Neural cell (in vitro differentiated cells): ENCODE measurements around the gene HGD. TPM values are rescaled to one million over a fixed set of nuclear protein-coding genes. Genes with fewer than 3 reads are reported as not detected.

Experiments
- H2AFZ ChIP-seq: fragments of 200-600, 300-800 bp; sonication (generic), shearing (Covaris generic); 2 replicates; pipeline ENCODE4 v1.6.0; 2014; ENCODE audit warnings: low read depth, mild to moderate bottlenecking, antibody characterized with exemption, low read length, moderate library complexity
- H3F3A ChIP-seq: fragments of 200-600 bp; shearing (Covaris generic); 2 replicates; pipeline ENCODE4 v1.6.1; 2016; ENCODE audit warnings: mild to moderate bottlenecking, moderate library complexity, mixed read lengths, antibody characterized with exemption, low read length; ENCODE audit not compliant: insufficient read depth, poor library complexity, severe bottlenecking
- H3K27ac ChIP-seq: fragments of 200-600, 300-800 bp; sonication (generic), shearing (Covaris generic); 2 replicates; pipeline ENCODE4 v1.5.1; 2014; ENCODE audit warnings: mild to moderate bottlenecking, low read length, moderate library complexity
- H3K27me3 ChIP-seq: fragments of 300-800, 200-600 bp; sonication (generic), shearing (Covaris generic); 2 replicates; pipeline ENCODE4 v1.6.0; 2014; ENCODE audit warnings: mild to moderate bottlenecking, low read depth, low read length, moderate library complexity; ENCODE audit not compliant: insufficient read depth
- H3K36me3 ChIP-seq: fragments of 300-800, 200-600 bp; sonication (generic), shearing (Covaris generic); 2 replicates; pipeline ENCODE4 v1.5.1; 2014; ENCODE audit warnings: mild to moderate bottlenecking, antibody characterized with exemption, low read length, moderate library complexity; ENCODE audit not compliant: insufficient read depth
- H3K4me2 ChIP-seq: fragments of 300-800, 200-600 bp; sonication (generic), shearing (Covaris generic); 2 replicates; pipeline ENCODE4 v1.6.0; 2014; ENCODE audit warnings: mild to moderate bottlenecking, low read length
- H3K4me3 ChIP-seq: fragments of 300-800, 200-600 bp; sonication (generic), shearing (Covaris generic); 2 replicates; pipeline ENCODE4 v1.5.1; 2014; ENCODE audit warnings: mild to moderate bottlenecking, low read length, moderate library complexity
- H3K79me2 ChIP-seq: fragments of 200-600 bp; shearing (Covaris generic); replicated peaks from 2 replicates; pipeline ENCODE4 v1.6.0; 2014; ENCODE audit warnings: mild to moderate bottlenecking, low read length, moderate library complexity; ENCODE audit not compliant: insufficient read depth
- H3K9ac ChIP-seq: fragments of 300-800, 200-600 bp; sonication (generic), shearing (Covaris generic); 2 replicates; pipeline ENCODE4 v1.6.1; 2016; ENCODE audit warnings: mild to moderate bottlenecking, low read length, mixed read lengths
- H3K9me2 ChIP-seq: fragments of 200-600 bp; shearing (Covaris generic); 2 replicates; pipeline ENCODE4 v1.6.1; 2016; ENCODE audit warnings: mild to moderate bottlenecking, low read length, mixed read lengths; ENCODE audit not compliant: insufficient read depth
- H3K9me3 ChIP-seq: fragments of 200-600, 300-800 bp; sonication (generic), shearing (Covaris generic); 2 replicates; pipeline ENCODE4 v1.6.1; 2016; ENCODE audit warnings: mild to moderate bottlenecking, mixed run types, low read length, moderate library complexity, mixed read lengths
- H4K20me1 ChIP-seq: fragments of 200-600 bp; shearing (Covaris generic); 2 replicates; pipeline ENCODE4 v1.6.1; 2016; ENCODE audit warnings: mild to moderate bottlenecking, mixed run types; ENCODE audit not compliant: insufficient read depth
- EP300 ChIP-seq: fragments of 450-650 bp; conservative IDR thresholded peaks from 2 replicates; pipeline ENCODE4 v1.6.1; 2014; ENCODE audit warnings: antibody characterized with exemption, mild to moderate bottlenecking, moderate library complexity; ENCODE audit not compliant: poor library complexity, severe bottlenecking
- EZH2 ChIP-seq: fragments of 200-600, 300-800 bp; shearing (Covaris generic), sonication (generic); IDR thresholded peaks from 2 replicates; pipeline ENCODE4 v1.6.1; 2014; ENCODE audit warnings: antibody characterized with exemption, low read length, borderline replicate concordance, mild to moderate bottlenecking; ENCODE audit not compliant: insufficient read depth, poor library complexity, severe bottlenecking
- MXI1 ChIP-seq: fragments of 450-650 bp; conservative IDR thresholded peaks from 2 replicates; pipeline ENCODE4 v1.6.1; 2014; ENCODE audit warnings: antibody characterized with exemption, mild to moderate bottlenecking; ENCODE audit not compliant: poor library complexity, severe bottlenecking
- POLR2AphosphoS5 ChIP-seq: IDR thresholded peaks from 2 replicates; pipeline ENCODE4 v1.6.1; 2012
- RAD21 ChIP-seq: fragments of 450-650 bp; conservative IDR thresholded peaks from 2 replicates; pipeline ENCODE4 v1.6.1; 2014; ENCODE audit warnings: antibody characterized with exemption, mild to moderate bottlenecking, moderate library complexity
- SMC3 ChIP-seq: fragments of 450-650 bp; conservative IDR thresholded peaks from 2 replicates; pipeline ENCODE4 v1.6.1; 2014; ENCODE audit warnings: antibody characterized with exemption, mild to moderate bottlenecking, moderate library complexity; ENCODE audit not compliant: poor library complexity
- TAF1 ChIP-seq: IDR thresholded peaks from 2 replicates; pipeline ENCODE4 v1.6.1; 2012; ENCODE audit warnings: low read depth
- polyA plus RNA-seq: library from polyadenylated mRNA; depleted of rRNA; stranded (reverse); fragments of >200 nt; gene quantifications from 2 replicates; pipeline ENCODE4 v1.2.3, GENCODE V29; 2014
- TF ChIP-seq, protein P1 (sequence below): fragments of 450-650 bp; IDR thresholded peaks from 2 replicates; pipeline ENCODE4 v1.5.1; 2014; ENCODE audit warnings: antibody characterized with exemption, mild to moderate bottlenecking, moderate library complexity; ENCODE audit not compliant: poor library complexity, severe bottlenecking
- TF ChIP-seq, protein P2 (sequence below): IDR thresholded peaks from 2 replicates; pipeline ENCODE4 v1.6.1; 2012; ENCODE audit warnings: borderline replicate concordance

Gene HGD
- polyA plus RNA-seq, 1 donor from 2014 or later, result not detected

DNA sequence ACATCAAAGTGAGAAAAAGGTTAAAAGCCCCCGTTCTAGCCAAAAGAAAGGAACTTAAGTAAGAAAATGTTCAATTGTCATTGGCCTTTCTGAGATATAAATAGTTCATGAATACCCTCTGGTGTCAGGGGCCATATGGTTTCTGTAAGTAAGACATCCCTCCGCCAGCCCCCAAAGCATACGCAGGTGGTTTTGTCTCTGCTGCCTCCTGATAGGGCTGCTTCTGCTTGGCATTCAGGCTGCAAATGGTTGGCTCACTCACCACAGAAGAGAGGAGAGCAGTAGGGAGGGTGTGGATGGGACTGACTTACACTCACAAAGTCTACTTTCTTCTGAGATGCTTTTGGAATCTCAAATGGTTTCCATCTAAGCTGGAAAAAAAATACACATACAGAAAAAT is 29.8 kb downstream of the HGD start:
- TF ChIP-seq, protein P1, sequence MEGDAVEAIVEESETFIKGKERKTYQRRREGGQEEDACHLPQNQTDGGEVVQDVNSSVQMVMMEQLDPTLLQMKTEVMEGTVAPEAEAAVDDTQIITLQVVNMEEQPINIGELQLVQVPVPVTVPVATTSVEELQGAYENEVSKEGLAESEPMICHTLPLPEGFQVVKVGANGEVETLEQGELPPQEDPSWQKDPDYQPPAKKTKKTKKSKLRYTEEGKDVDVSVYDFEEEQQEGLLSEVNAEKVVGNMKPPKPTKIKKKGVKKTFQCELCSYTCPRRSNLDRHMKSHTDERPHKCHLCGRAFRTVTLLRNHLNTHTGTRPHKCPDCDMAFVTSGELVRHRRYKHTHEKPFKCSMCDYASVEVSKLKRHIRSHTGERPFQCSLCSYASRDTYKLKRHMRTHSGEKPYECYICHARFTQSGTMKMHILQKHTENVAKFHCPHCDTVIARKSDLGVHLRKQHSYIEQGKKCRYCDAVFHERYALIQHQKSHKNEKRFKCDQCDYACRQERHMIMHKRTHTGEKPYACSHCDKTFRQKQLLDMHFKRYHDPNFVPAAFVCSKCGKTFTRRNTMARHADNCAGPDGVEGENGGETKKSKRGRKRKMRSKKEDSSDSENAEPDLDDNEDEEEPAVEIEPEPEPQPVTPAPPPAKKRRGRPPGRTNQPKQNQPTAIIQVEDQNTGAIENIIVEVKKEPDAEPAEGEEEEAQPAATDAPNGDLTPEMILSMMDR, result no peak
- no peak for TF ChIP-seq RAD21
- TF ChIP-seq MXI1, result no peak
- no peak for TF ChIP-seq TAF1
- TF ChIP-seq SMC3, result no peak
- TF ChIP-seq, protein P2, sequence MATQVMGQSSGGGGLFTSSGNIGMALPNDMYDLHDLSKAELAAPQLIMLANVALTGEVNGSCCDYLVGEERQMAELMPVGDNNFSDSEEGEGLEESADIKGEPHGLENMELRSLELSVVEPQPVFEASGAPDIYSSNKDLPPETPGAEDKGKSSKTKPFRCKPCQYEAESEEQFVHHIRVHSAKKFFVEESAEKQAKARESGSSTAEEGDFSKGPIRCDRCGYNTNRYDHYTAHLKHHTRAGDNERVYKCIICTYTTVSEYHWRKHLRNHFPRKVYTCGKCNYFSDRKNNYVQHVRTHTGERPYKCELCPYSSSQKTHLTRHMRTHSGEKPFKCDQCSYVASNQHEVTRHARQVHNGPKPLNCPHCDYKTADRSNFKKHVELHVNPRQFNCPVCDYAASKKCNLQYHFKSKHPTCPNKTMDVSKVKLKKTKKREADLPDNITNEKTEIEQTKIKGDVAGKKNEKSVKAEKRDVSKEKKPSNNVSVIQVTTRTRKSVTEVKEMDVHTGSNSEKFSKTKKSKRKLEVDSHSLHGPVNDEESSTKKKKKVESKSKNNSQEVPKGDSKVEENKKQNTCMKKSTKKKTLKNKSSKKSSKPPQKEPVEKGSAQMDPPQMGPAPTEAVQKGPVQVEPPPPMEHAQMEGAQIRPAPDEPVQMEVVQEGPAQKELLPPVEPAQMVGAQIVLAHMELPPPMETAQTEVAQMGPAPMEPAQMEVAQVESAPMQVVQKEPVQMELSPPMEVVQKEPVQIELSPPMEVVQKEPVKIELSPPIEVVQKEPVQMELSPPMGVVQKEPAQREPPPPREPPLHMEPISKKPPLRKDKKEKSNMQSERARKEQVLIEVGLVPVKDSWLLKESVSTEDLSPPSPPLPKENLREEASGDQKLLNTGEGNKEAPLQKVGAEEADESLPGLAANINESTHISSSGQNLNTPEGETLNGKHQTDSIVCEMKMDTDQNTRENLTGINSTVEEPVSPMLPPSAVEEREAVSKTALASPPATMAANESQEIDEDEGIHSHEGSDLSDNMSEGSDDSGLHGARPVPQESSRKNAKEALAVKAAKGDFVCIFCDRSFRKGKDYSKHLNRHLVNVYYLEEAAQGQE, result no peak
- Histone ChIP-seq H3K4me2 (no peak overlapping the region), H3F3A (no peaks in the 10 kb centered on the region), H3K36me3 (no peaks in the 10 kb centered on the region), H3K9ac (no peak overlapping the region), H3K9me3 (no peaks in the 10 kb centered on the region), H3K27ac (no peak overlapping the region), H4K20me1 (no peaks in the 10 kb centered on the region), H2AFZ (no peak overlapping the region), H3K79me2 (no peaks in the 10 kb centered on the region), H3K27me3 (no peaks in the 10 kb centered on the region), H3K4me3 (no peak overlapping the region), H3K9me2 (no peaks in the 10 kb centered on the region)

DNA sequence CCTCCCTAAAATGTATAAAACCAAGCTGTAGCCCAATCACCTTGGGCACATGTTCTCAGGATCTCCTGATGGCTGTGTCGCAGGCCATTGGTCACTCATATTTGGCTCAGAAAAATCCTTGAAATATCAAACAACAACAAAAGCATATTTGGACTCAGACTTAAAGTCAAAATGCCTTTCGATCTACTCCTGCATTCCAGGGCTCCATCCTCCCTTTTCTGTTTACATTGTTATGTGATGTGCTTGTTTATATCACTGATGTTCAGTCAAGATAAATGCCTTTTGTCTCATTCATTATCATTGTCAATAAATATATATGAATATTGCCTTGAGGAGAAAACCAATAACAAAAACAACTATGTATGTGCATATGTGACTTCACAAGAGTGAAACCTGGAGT is 31.7 kb downstream of the HGD start:
- H3F3A ChIP-seq, result no peaks in the 10 kb centered on the region
- H3K9me3 ChIP-seq, result no peaks in the 10 kb centered on the region
- H3K27me3 ChIP-seq, result no peaks in the 10 kb centered on the region
- no peaks in the 10 kb centered on the region for H3K9me2 ChIP-seq
- TF ChIP-seq POLR2AphosphoS5 (no peak), SMC3 (no peak), EZH2 (no peak), EP300 (no peak), RAD21 (no peak), MXI1 (no peak), TAF1 (no peak)
- TF ChIP-seq, protein P1, result no peak
- H4K20me1 ChIP-seq, result no peaks in the 10 kb centered on the region
- H3K9ac ChIP-seq, result no peak overlapping the region
- H3K27ac ChIP-seq, result no peak overlapping the region
- H3K4me2 ChIP-seq, result no peak overlapping the region
- H3K4me3 ChIP-seq, result no peak overlapping the region
- no peak overlapping the region for H2AFZ ChIP-seq
- H3K36me3 ChIP-seq, result no peaks in the 10 kb centered on the region
- H3K79me2 ChIP-seq, result no peaks in the 10 kb centered on the region
